SIG-M5 (cell line): ENCODE measurements around the gene GPR146.

ENCODE experiments used
- DNase-seq: peaks from one replicate; lab custom pipeline; 2025; lab: John Stamatoyannopoulos, UW

The GPR146 gene

DNA sequence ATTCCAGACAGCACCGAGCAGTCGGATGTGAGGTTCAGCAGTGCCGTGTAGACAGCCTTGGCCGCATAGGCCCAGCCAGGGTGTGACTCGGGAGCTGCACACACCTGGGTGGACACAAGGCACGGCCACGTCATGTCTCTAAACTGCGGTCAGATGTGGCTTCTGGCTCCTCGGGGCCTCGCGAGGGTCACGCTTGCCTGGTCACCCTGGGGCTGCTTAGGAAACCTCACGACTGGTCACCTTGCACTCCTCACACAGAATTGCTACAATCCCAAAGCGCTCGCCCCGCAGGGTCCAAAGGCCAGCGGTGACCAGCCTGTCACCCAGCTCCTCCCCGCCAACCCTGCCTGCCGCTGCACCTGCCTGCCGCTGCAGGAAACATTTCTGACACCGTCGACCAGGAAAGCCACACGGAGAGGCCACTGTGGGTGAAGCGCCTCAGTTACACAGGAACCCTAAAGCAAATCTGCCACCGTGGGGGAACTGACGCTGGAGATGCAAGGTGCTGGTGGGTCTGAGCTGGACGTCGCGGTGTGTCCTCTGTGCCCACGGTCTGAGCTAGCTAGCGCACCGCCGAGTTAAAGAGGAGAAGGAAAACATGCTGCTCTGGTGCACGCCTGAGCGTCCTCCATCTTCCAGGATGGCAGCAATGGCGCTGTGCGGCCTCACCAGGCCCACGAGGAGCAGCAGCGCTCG, 48.6 kb downstream of the GPR146 start:
- no peak for DNase-seq

DNA sequence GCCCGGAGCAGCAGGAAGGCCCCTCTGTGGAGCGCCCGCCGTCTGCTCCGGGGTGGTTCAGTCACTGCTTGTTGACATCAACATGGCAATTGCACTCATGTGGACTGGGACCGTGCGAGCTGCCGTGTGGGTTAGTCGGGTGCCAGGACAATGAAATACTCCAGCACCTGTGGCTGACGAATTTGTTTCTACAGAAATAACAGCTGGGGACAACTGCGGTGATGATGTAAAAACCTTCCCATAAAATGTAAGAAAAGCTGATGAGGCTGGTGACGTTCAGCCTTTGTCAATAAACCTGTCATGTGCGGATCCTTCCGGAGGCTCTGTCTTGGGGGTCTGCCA, 49.1 kb downstream of the GPR146 start:
- no peak for DNase-seq

DNA sequence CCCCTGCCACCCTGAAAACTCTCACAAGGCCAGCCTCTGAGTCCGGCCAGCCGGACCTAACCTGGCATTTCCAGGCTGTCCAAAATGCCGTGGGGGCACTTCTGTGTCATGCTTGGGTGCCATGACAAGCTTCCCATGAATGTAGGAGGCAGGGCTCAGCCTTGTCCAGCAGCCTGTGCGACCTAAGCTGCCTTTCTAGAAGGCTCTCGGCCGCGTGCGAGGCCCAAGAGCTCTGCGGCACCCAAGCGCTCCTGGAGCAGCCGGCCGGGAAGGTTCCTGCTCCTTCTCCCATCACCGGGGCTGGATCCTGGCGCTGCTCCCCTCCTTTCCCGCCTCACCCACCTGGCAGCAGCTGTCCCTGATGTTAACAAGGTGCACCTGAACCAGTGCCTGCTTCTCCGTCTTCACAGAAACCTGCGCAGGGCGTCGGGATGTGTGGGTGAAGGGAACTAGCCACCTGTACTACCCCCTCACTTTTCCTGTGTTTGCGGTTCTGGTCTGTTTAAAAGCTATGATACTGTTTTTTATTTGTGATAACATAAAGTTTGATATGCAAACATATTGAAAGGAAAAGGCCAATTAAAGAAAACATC, 49.7 kb downstream of the GPR146 start:
- DNase-seq = no peak

DNA sequence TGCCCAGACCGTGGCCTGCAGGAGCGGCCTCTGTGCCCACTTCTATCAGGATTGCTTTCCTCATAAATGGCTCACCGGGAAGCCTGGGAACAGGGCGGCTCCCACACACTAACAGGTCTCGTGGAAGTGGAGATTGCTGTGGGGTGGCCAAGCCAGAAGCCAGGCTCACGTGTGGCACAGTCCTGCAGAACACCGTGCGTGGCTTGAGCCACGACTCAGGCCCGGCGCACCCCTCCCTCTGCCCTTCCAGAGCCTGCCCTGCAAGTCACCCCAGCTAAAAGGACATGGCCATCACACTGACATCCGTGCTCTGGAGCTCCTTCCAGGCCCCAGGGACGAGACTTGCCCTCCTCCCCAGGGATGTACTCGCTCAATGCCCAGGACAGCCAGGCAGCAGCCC, 50.5 kb downstream of the GPR146 start:
- DNase-seq = no peak

DNA sequence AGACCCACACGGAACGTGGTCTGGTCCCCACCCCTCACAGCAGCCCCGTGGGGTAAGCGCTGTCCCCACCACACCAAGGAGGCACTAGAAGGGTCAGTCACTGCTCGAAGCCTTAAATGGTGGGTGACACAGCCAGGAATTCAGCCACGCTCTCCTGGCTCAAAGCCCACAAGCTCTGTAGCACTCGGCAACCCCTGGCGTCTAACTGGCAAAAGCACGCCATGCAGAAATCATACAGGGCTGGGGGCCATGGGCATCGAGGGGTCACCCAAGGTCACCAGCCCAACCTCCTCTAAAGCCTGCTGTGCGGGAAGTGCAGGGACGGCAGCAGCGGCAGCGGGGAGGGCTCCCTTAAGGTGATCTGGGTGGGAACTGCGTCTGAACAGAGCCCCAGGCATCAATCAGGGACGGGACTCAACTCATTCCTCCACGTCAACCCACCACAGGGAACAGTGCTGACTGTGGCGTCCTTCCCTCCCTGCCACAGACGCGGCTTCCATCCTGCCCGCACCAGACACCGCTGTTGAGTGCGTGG, 51.3 kb downstream of the GPR146 start:
- DNase-seq = no peak

DNA sequence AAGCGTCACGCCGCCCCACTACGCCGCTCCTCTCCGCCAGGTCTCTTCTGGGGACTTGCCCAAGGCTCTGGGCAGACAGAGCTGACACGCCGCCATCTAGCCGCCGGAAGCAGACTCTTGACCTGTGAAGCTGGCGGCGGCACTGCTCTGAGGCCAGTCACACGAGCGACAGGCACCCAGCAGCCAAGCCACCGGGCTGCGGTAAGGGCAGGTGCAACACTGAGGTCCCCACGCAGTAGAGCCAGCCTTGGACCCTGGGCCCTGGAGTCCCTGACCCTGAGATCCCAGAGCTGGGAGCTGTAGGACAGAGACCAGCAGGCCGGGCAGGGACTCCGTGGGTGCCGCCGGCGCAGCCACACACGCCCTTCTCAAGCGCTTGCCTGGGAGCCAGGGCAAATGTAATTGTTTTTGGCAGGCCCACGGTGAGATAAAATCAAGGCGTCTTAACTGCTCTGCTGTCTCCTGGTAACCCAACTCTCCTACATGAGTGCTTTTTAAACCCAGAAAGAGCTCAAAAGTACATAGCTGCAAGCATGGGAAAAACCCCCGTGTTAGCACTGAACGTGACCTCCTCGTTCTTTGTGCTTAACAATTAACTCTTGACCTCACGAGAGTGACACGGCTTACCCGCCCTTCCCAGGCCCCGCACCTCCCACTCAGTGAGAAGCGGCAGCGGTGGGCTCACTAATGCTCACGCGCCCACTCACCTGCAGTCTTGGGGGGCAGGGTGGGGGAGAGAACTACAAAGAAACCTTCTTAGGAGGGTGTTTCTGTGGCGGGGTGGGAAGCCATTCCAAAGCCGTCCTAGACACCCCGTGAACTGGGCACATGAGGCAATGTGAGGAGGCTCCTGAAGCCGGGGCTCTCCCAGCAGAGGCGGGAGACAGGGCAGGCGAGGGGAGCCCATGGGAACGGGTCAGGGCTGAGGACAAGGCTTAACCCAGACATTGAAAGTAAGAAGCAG, 52.1 kb downstream of the GPR146 start:
- DNase-seq = no peak

DNA sequence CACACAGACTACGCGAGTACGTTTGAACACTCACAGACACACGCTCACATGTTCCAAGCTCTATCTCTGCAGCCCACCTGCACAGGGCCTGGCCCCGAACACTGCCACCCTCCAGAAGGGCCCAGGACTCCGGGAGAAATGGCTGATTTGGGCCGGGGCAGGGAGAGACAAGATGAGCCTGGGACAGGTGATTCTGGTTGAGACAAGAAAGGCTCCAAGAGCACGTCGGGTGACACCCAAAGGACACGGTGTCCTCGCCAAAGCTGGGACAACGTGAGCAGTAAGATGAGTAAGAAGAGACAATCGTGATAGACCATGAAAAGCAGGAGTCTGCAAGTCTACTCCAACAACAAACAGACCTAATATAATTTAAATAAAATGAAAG, 52.8 kb downstream of the GPR146 start:
- DNase-seq = no peak

DNA sequence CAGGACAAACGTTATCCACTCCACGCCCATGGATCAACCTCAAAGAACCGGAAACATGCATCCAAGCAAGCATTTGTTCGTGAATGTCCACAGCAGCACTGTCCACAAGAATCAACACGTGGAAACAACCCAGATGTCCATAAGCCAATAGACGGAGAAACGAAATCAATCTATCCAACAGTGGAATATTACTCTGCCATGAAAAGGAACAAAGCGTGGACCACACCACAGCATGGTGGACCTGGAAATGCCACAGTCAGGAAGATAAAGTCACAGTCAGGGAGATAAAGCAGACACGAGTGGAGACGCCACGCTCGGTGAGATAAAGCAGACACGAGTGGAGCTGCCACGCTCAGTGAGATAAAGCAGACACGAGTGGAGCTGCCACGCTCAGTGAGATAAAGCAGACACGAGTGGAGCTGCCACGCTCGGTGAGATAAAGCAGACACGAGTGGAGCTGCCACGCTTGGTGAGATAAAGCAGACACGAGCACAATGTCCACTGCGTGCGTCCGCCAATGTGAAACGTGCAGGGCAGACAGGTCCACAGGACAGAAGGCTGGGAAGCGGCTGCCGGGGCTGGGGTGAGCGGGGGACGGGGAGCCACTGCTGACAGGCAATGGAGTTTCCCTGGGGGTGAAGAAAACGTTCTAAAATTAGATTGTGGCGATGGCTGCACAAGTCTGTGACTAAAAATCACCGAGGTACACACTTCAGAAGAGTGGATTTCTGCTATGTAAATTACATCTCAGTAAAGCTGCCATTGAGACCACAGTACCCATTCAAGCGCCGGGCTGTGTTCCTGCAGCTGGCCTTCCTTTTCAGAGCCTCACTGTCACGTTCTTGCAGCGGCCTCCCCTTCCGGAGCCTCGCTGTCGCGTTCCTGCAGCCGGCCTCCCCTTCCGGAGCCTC, 54.2 kb downstream of the GPR146 start:
- no peak for DNase-seq

DNA sequence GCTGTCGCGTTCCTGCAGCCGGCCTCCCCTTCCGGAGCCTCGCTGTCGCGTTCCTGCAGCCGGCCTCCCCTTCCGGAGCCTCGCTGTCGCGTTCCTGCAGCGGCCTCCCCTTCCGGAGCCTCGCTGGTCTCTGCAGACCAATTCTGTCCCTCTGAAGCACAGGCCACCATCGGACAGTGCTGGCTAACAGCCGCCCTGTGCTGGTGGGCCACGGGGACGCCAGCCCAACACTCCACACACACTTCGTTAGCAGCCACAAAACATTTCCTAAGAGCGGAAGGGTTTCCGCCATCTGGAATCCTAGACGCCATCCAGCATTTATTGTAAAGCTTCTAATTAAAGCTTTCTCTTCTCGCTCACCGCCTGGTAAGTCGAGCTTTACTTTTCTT, 54.8 kb downstream of the GPR146 start:
- DNase-seq = no peak

DNA sequence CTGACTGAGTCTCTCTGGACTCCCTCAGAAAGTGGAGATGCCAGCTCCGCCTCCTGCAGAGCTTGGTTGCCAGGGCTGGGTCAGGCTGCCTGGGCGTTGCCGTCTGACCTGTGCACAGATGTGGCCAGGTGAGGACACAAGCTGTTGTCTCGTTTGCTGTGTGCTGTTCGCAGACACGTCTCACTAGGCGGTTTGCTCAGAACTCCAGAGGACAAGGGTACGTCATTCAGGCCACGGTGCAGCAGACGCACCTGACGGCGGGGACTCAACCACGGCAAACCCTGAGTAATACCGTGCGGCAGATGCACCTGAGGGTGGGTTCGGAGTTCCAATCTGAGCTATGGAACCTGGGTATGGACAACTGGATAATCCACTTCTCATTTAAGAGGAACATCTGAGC, 55.3 kb downstream of the GPR146 start:
- no peak for DNase-seq

DNA sequence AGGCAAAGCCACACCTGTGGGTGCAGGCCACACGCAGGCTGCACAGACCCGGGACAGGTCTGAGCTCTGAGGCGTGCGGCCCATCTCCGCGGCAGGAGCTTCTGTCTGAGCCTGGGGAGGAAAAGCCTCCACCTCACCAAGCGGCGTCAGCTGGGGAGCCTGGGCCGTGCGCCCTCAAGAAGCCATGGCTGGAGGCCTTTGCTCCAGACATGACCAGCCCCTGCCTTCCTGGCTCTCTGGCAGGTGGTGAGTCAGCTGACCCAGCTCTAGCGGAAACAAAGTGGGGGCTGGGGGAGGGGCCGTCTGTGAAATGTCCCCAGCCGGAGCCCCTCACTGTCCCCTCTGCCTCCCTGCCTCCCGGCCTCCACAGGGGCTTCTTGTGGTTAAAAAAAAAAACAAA, 56.0 kb downstream of the GPR146 start:
- no peak for DNase-seq

DNA sequence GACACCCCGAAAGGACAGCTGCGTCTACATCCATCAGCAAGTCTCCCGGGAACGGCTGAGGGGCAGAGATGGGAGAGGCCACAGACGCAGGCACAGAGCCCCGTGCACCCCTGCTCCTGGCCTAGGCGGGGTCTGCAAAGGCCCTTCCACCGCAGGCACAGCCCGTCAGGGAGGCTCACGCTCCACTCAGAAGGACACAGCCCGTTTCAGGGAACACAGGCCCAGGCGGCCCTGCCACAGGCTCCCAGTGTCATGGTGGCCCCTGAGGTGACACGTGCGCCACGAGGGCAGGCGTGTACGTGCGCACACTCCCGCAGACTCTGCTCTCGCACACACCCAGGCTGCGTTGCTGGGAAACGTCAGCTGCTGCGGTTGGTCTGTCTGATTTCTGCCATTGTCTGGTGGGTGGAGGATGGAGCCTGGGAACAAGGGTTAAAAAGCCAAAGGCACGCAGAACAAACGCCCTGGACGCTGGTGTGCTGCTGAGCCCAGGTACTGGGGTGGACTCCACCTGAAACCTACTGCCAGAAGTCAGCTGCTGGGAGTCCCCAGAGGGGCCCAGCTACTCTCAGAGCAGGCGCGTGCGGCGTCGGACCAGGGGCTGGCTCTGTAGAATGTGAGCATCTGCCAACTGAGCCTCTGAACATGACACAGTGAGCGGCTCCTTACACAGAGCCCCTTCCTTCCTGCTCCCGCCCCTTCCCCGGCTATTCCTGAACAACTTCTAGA, 56.7 kb downstream of the GPR146 start:
- no peak for DNase-seq

DNA sequence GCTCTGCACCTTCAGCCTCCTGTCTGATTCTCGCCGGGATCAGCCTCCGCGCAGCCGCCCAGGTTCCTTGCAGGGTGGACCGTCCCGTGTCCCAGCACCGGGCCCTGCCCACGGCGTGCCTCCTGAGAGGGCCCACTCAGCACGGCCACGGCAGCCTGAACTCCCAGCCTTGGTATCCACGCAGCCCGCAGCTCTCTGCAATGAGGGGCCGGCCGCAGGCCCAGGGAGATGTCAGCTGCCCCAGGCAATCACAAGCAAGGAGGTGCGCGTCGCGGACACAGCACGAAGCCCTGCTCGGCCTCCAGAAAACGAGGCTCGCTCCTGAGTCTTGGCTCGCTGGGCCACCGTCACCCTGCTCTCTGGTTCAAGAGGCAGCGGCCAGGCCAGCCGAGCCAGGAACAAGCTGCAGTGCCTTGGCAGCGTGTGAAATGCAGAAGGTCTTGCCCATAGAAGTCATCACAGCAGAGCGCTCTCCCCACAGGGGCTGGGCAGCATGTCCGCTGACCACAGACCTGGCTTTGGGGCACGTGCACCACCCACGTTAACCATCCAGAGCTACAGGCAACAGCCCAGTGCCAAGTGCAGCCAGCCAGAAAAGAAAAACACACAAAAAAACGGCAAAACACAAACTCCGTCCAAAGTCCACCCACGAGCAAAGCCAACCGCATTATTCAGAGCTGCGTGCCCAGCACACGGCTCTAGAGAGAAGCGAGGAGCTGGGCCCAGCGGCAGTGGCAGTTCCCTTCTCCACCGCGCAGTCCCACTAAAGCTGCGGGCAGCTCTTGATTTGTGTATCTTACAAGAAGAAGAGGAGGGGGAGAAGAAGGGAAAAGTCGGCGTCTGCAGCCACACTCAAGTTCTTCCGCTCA, 57.5 kb downstream of the GPR146 start:
- DNase-seq = no peak

DNA sequence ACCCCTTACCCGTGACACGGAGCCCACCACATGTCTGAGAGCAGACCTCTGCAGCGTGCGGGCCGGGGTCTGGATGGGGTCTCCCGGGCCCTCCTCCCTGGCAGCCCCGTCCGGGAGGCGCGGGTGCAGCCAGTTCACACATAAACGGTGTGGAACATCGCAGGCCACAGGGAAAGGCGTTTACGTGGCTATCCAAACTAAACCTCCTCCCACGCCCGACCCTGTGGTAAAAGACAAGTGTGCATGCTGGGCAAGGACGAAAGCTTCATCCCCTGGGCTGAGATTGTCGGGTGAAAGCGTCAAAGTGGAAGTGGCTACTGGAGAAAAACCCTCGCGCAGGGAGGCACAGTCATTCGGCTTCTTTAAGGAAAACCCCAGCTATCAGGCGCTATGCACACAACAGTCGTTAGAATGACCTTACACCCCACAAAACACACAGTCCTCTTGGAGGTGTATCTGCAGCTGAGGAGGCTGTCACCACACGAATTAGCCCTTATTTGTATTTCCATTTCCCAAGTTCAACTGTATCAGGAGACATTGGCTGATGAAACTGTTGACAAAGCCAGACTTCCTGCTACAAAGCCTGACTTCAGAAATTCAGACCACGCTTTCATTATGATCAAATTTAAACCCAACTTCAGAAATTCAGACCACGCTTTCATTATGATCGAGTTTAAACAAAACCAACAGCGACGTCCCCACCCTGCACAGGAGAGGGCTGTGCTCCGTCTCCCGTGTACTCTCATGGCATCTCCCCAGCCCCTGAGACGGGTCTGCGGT, 58.9 kb downstream of the GPR146 start:
- no peak for DNase-seq

DNA sequence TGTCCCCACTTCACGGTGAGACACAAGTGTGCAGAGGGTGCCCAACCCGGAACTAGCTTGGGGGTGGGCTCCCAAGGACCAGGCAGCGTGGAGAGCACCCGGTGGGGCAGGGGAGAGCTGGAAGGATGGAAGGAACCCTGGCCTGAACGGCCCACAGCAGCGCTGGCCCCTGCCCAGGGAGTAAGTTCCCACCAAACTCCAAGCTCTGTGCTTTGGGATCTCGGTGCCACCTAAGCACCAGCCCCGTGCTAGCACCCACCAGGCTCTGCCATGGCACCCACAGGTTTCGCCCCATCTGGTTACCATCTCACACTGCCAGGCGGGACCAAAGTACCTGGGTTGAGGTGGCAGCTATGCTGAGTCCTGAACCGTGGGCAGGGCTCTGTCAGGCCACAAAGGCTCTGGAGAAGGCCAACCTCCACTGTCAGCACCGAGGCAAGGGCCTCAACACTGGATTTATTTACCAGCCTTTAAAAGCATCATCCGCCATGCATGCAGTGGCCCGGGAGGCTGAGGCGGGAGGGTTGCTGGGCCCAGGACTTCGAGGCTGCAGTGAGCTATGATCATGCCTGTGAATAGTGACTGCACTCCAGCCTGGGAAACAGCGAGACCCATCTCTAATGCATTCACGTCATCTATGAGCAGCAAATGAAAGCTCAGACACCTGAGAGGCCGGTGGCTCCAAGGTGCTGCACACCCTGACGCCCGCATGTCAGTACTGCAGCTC, 59.6 kb downstream of the GPR146 start:
- no peak for DNase-seq

DNA sequence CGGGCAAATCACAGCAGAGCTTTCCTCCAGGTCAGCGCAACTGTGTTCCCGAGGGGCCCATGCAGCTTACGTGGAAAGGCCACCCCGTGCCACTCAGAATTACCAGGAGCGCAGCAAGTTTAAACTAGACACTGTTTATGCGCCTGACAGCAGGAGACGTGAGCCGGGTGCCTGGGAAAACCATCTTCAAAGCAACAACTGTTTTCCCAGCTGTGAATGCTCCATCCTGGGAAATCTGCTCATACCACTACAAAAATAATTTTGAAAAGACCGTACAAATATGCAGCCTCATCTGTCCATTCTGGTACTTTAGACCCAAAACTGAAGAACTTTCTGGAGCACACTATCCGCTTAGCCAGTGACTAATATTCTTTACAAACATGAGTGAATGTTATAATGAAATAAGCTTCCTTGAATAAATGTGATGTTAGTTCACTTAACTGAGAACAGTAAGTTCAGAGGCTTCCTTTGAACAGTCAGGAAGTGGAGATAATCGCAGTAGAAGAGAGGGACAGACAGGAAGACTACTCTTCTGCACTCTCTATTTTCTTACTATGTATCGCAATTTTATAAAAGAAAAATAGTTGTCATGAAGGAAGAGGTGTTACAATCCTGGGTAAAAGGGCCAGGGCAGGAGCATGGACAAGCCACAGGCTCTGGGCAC, 60.3 kb downstream of the GPR146 start:
- no peak for DNase-seq

DNA sequence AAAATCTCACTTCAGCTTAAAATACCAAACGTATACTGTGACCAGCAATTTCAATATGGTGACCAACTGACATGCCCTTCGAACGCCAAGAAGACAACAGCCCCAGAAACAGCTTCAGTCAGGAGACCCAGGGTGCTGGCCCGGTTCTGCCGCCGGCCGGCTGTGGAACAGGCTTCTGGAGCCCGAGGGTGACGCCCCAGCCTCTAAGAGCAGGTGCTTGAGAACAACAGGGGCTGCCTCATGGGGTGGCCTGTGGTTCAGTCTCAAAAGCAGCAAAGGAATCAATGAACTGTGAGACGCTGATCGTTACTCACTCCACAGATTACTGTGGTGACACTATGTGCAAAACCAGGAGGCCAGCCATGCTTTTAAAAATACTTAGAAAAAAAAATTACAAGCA, 60.8 kb downstream of the GPR146 start:
- no peak for DNase-seq
